Erythroblast (primary cell): Measurements from ENCODE around the gene NR1D2.

Experiments
- GATA1 ChIP-seq: IDR thresholded peaks from 2 replicates; pipeline ENCODE4 v1.6.1; 2011; ENCODE audit warnings: low read depth, mild to moderate bottlenecking, control low read depth, low read length, moderate library complexity
- POLR2A ChIP-seq: IDR thresholded peaks from 2 replicates; pipeline ENCODE4 v1.6.1; 2011; ENCODE audit warnings: mild to moderate bottlenecking, low read length

GRCh38 chr3:23944007-23944783 is 891 bp upstream of the NR1D2 start:
- no peak for TF ChIP-seq POLR2A
- no peak for TF ChIP-seq GATA1
